ENCODE results near the gene PCDHB16. TPM values are rescaled to one million over a fixed set of nuclear protein-coding genes. Genes with fewer than 3 reads are reported as not detected.
"Not testable (repeated sequence)": the region's sequence is repeated elsewhere in the genome, so short reads cannot be mapped to it uniquely, and the experiment has no call there.

The PCDHB16 gene
- total RNA-seq = under 0.01 and 0.32 TPM in 2 replicates

DNA sequence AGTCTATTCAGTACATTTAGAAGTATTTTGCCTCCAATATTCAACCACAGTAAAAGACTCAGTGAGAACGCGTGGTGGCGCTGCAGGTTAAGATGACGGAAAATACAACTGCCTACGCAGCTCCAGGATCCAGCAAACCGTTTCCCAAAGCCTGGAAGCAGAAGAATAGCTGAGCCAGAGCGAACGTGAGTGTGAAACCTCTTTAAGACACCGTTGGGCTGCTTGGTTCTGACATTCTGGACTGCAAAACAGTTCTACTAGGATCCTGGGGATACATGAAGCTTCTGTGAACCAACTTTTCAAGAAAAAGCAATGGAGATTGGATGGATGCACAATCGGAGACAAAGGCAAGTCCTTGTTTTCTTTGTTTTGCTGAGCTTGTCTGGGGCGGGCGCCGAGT is at the start of gene PCDHB16:
TSS of gene PCDHB16 (plus strand) at position 140 of the 400 bp plus-strand sequence. CDS start at position 313, 173 bp downstream.
- peak; percentile 15 for DNase-seq (ENCODE audit: low read depth)
- no peak within 1 kb of the TSS for H3K4me3 ChIP-seq (ENCODE audit: low read depth, low read length)
- TF ChIP-seq, protein P1, sequence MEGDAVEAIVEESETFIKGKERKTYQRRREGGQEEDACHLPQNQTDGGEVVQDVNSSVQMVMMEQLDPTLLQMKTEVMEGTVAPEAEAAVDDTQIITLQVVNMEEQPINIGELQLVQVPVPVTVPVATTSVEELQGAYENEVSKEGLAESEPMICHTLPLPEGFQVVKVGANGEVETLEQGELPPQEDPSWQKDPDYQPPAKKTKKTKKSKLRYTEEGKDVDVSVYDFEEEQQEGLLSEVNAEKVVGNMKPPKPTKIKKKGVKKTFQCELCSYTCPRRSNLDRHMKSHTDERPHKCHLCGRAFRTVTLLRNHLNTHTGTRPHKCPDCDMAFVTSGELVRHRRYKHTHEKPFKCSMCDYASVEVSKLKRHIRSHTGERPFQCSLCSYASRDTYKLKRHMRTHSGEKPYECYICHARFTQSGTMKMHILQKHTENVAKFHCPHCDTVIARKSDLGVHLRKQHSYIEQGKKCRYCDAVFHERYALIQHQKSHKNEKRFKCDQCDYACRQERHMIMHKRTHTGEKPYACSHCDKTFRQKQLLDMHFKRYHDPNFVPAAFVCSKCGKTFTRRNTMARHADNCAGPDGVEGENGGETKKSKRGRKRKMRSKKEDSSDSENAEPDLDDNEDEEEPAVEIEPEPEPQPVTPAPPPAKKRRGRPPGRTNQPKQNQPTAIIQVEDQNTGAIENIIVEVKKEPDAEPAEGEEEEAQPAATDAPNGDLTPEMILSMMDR (IDR thresholded peaks at IDR 0.05; ENCODE audit: insufficient read depth, low read depth, low read length) = peak; percentile 26

GRCh38 chr5:141135030-141135717 is 47.0 kb upstream of the PCDHB16 start, which contains the start of gene PCDHB5:
Gene PCDHB5, plus strand, starts transcription at chr5:141135206. Its CDS starts 229 bp downstream, at chr5:141135435.
- TF ChIP-seq, protein P1 (IDR thresholded peaks at IDR 0.05; ENCODE audit: insufficient read depth, low read depth, low read length) = peak; percentile 36
- peak within 1 kb of the TSS; percentile 38 for H3K4me3 ChIP-seq (ENCODE audit: low read depth, low read length)
- peak; percentile 4 for DNase-seq (ENCODE audit: low read depth)

DNA sequence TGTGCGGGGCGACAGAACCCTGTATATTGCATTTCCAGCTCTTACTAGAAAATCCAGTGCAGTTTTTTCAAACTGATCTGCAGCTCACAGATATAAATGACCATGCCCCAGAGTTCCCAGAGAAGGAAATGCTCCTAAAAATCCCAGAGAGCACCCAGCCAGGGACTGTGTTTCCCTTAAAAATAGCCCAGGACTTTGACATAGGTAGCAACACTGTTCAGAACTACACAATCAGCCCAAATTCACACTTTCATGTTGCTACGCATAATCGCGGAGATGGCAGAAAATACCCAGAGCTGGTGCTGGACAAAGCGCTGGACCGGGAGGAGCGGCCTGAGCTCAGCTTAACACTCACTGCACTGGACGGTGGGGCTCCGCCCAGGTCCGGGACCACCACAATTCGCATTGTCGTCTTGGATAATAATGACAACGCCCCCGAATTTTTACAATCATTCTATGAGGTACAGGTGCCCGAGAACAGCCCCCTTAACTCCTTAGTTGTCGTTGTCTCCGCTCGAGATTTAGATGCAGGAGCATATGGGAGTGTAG is 46.4 kb upstream of the PCDHB16 start:
- TF ChIP-seq, protein P1 (IDR thresholded peaks at IDR 0.05; ENCODE audit: insufficient read depth, low read depth, low read length) = no peak
- DNase-seq (ENCODE audit: low read depth) = no peak
- H3K4me3 ChIP-seq (ENCODE audit: low read depth, low read length) = peak overlapping the region; percentile 38

DNA sequence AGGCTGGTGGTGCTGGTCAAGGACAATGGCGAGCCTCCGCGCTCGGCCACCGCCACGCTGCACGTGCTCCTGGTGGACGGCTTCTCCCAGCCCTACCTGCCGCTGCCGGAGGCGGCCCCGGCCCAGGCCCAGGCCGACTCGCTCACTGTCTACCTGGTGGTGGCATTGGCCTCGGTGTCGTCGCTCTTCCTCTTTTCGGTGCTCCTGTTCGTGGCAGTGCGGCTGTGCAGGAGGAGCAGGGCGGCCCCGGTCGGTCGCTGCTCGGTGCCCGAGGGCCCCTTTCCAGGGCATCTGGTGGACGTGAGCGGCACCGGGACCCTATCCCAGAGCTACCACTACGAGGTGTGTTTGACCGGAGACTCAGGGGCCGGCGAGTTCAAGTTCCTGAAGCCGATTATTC is 44.8 kb upstream of the PCDHB16 start:
- not testable (repeated sequence) for DNase-seq (ENCODE audit: low read depth); H3K4me3 ChIP-seq (ENCODE audit: low read depth, low read length)

- TF ChIP-seq, protein P1 (IDR thresholded peaks at IDR 0.05; ENCODE audit: insufficient read depth, low read depth, low read length) = peak; percentile 21
- peak; percentile 7 for DNase-seq (ENCODE audit: low read depth)
- H3K4me3 ChIP-seq (ENCODE audit: low read depth, low read length) = no peak within 1 kb of the TSS
These were observed 32.4 kb upstream of the PCDHB16 start, which contains the start of gene PCDHB6 for GRCh38 chr5:141149812-141150211. Gene PCDHB6, plus strand, starts transcription at chr5:141150057. Its CDS starts 201 bp downstream, at chr5:141150258.

- TF ChIP-seq, protein P1 (IDR thresholded peaks at IDR 0.05; ENCODE audit: insufficient read depth, low read depth, low read length) = no peak
- DNase-seq (ENCODE audit: low read depth) = no peak
- no peak overlapping the region for H3K4me3 ChIP-seq (ENCODE audit: low read depth, low read length)
These were observed 31.8 kb upstream of the PCDHB16 start for GRCh38 chr5:141150224-141150992.

DNA sequence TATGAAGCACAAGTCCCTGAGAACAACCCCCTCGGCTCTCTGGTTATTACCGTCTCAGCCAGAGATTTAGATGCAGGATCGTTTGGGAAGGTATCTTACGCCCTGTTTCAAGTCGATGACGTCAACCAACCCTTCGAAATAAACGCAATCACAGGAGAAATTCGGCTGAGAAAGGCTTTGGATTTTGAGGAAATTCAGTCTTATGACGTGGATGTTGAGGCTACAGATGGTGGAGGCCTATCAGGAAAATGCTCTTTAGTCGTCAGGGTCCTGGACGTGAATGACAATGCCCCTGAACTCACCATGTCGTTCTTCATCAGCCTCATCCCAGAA is 31.2 kb upstream of the PCDHB16 start:
- DNase-seq (ENCODE audit: low read depth) = no peak
- TF ChIP-seq, protein P1 (IDR thresholded peaks at IDR 0.05; ENCODE audit: insufficient read depth, low read depth, low read length) = no peak
- H3K4me3 ChIP-seq (ENCODE audit: low read depth, low read length) = no peak overlapping the region

DNA sequence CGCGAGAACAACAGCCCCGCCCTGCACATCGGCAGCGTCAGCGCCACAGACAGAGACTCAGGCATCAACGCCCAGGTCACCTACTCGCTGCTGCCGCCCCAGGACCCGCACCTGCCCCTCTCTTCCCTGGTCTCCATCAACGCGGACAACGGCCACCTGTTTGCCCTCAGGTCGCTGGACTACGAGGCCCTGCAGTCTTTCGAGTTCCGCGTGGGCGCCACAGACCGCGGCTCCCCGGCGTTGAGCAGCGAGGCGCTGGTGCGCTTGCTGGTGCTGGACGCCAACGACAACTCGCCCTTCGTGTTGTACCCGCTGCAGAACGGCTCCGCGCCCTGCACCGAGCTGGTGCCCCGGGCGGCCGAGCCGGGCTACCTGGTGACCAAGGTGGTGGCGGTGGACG is 30.6 kb upstream of the PCDHB16 start:
- not testable (repeated sequence) for H3K4me3 ChIP-seq (ENCODE audit: low read depth, low read length); DNase-seq (ENCODE audit: low read depth)

DNA sequence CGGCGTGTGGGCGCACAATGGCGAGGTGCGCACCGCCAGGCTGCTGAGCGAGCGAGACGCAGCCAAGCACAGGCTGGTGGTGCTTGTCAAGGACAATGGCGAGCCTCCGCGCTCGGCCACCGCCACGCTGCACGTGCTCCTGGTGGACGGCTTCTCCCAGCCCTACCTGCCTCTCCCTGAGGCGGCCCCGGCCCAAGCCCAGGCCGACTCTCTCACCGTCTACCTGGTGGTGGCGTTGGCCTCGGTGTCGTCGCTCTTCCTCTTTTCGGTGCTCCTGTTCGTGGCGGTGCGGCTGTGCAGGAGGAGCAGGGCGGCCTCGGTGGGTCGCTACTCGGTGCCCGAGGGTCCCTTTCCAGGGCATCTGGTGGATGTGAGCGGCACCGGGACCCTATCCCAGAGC is 30.1 kb upstream of the PCDHB16 start:
- not testable (repeated sequence) for DNase-seq (ENCODE audit: low read depth); H3K4me3 ChIP-seq (ENCODE audit: low read depth, low read length)
